K562 (cell line): Measurements from ENCODE around the gene ERICH6B. TPM values are rescaled to one million over a fixed set of nuclear protein-coding genes. Genes with fewer than 3 reads are reported as not detected.

Source experiments
- ATAC-seq: fragments of 200-7000 bp; cut with Tn5 transposase; 3 replicates; pipeline ENCODE4 v1.9.1; 2020; ENCODE audit warnings: moderate library complexity
- BruUV-seq: library from RNA; stranded (reverse); fragments of 400-500 nt; replicated peaks from 2 replicates; lab custom pipeline; 2021; lab: Mats Ljungman, UMichigan
- CTCF ChIA-PET: fragments of 300-600 bp; formaldehyde crosslinking; extraction: SDS; loops from one replicate; lab custom pipeline; 2021; ENCODE audit warnings: low intra/inter-chr PET ratio; lab: Yijun Ruan, JAX
- POLR2A ChIA-PET: fragments of 300-600, 350-650 bp; sonication (Branson Sonifier 250); formaldehyde crosslinking; extraction: SDS; loops from one replicate; lab custom pipeline; 2021; ENCODE audit warnings: antibody characterized with exemption, inconsistent platforms; lab: Yijun Ruan, JAX
- DNase-seq, 4 experiments: peaks; one replicate each; pipeline versions ENCODE4 v3.0.0 to v3.0.0-alpha.2; 2011 to 2018; ENCODE audit warnings: low spot score in 3 of 4, mixed read lengths in 3 of 4; ENCODE audit errors: extremely low read depth in 1 of 4
- FAIRE-seq: peaks from 2 replicates; lab custom pipeline; 2011; peaks lifted over from hg19 to GRCh38; lab: Jason Lieb, UNC
- H2AFZ ChIP-seq: 2 replicates; pipeline ENCODE4 v1.6.0; 2011; ENCODE audit warnings: low read depth, low read length, control low read depth, inconsistent platforms
- H3K27ac ChIP-seq: fragments of 200-600 bp; 3 replicates; pipeline ENCODE4 v1.8.0; 2011; ENCODE audit warnings: low read depth, mild to moderate bottlenecking, control low read depth, inconsistent platforms, low read length, moderate library complexity, mixed read lengths; ENCODE audit errors: extremely low read depth
- H3K27me3 ChIP-seq, 2 experiments: fragments of 300-600 bp in 1 of 2; 2 replicates in 1 of 2; 3 replicates in 1 of 2; pipeline versions ENCODE4 v1.6.0 to v1.8.0; 2011; ENCODE audit warnings: inconsistent platforms in 2 of 2, low read length in 2 of 2, mild to moderate bottlenecking in 1 of 2, mixed read lengths in 1 of 2, moderate library complexity in 1 of 2; ENCODE audit not compliant: control insufficient read depth in 2 of 2, insufficient read depth in 2 of 2
- H3K36me3 ChIP-seq: fragments of 300-600 bp; 3 replicates; pipeline ENCODE4 v1.8.0; 2011; ENCODE audit warnings: mild to moderate bottlenecking, low read length, inconsistent platforms; ENCODE audit not compliant: control insufficient read depth, insufficient read depth
- H3K4me1 ChIP-seq, 2 experiments: fragments of 200-600 bp in 1 of 2; replicated peaks in 1 of 2; 2 replicates in 1 of 2; 3 replicates in 1 of 2; pipeline versions ENCODE4 v1.5.1 to v1.8.0; 2011; ENCODE audit warnings: inconsistent platforms in 2 of 2, low read length in 2 of 2, mild to moderate bottlenecking in 1 of 2, mixed read lengths in 1 of 2, moderate library complexity in 1 of 2; ENCODE audit not compliant: control insufficient read depth in 2 of 2, insufficient read depth in 2 of 2
- H3K4me2 ChIP-seq: 2 replicates; pipeline ENCODE4 v1.6.1; 2011; ENCODE audit warnings: low read length, control low read depth, inconsistent platforms, mixed read lengths; ENCODE audit not compliant: insufficient read depth
- H3K4me3 ChIP-seq: fragments of 200-600 bp; sonication (generic), shearing (Covaris generic); 2 replicates; pipeline ENCODE4 v1.5.1; 2016; ENCODE audit warnings: control low read depth, inconsistent platforms
- H3K79me2 ChIP-seq: fragments of 200-600 bp; 3 replicates; pipeline ENCODE4 v1.8.0; 2011; ENCODE audit warnings: low read length, inconsistent platforms; ENCODE audit not compliant: control insufficient read depth, insufficient read depth
- H3K9ac ChIP-seq, 2 experiments: 2 replicates each; pipeline versions ENCODE4 v1.6.0 to v1.6.1; 2011; ENCODE audit warnings: low read depth in 2 of 2, low read length in 2 of 2, control low read depth in 1 of 2, inconsistent platforms in 1 of 2, mild to moderate bottlenecking in 1 of 2, mixed read lengths in 1 of 2; ENCODE audit not compliant: insufficient read depth in 1 of 2
- H3K9me1 ChIP-seq: one replicate; pipeline ENCODE4 v1.6.0; 2011; ENCODE audit warnings: inconsistent platforms, mild to moderate bottlenecking, low read length, moderate library complexity; ENCODE audit not compliant: control insufficient read depth, insufficient read depth
- H3K9me3 ChIP-seq: replicated peaks from 2 replicates; pipeline ENCODE4 v1.5.1; 2011; ENCODE audit warnings: low read depth, low read length, inconsistent platforms; ENCODE audit not compliant: control insufficient read depth, insufficient read depth
- H4K20me1 ChIP-seq: replicated peaks from 2 replicates; pipeline ENCODE4 v1.6.1; 2011; ENCODE audit warnings: low read length, inconsistent platforms, mixed read lengths; ENCODE audit not compliant: control insufficient read depth, insufficient read depth
- ARNT ChIP-seq, 2 experiments: fragments of 450-650 bp; IDR thresholded peaks; 2 replicates each; pipeline ENCODE4 v1.6.1; 2016; ENCODE audit warnings: mild to moderate bottlenecking in 1 of 2
- CEBPB ChIP-seq: fragments of 450-650 bp; IDR thresholded peaks from 2 replicates; pipeline ENCODE4 v1.6.1; 2016; ENCODE audit warnings: missing genetic modification characterization, missing compliant biosample characterization
- ERF ChIP-seq: fragments of 450-650 bp; formaldehyde crosslinking; IDR thresholded peaks from 2 replicates; pipeline ENCODE4 v1.4.0; 2020; ENCODE audit warnings: mild to moderate bottlenecking, mixed read lengths
- SMAD2 ChIP-seq: fragments of 150-350 bp; IDR thresholded peaks from 2 replicates; pipeline ENCODE4 v1.6.1; 2014; ENCODE audit warnings: low read depth, mild to moderate bottlenecking, low read length
- TBP ChIP-seq: optimal IDR thresholded peaks from 2 replicates; pipeline ENCODE3; 2011; ENCODE audit warnings: low read depth, low read length, improper control_type of control experiment
- ZNF764 ChIP-seq: fragments of 250-450 bp; sonication (Bioruptor Pico); IDR thresholded peaks from 2 replicates; pipeline ENCODE4 v1.4.0; 2020; ENCODE audit warnings: low read depth, mild to moderate bottlenecking, moderate library complexity
- WGBS: fragments of 100-300 bp; shearing (Covaris generic); methylation state at CpG from one replicate; pipeline ENCODE4 v1.1.6; 2016; ENCODE audit warnings: low coverage, mixed read lengths; ENCODE audit not compliant: insufficient coverage; ENCODE audit errors: missing lambda C conversion rate; 5-methylcytosine and 5-hydroxymethylcytosine counted together
- in situ Hi-C: fragments of 300-500 bp; cut with MboI; formaldehyde crosslinking; loops from 4 replicates; pipeline ENCODE4 v1.15.0; 2018; ENCODE audit warnings: inconsistent platforms, mixed read lengths
- intact Hi-C: fragments of 100-400 bp; cut with micrococcal nuclease; formaldehyde crosslinking; loops from 2 replicates; pipeline ENCODE4 v1.14.2; 2022
- polyA plus RNA-seq, 8 experiments: library from polyadenylated mRNA; depleted of rRNA in 4 of 8; stranded (reverse) in 5 of 8; unstranded in 3 of 8; fragments of >200 nt; fragmentation: Nextera tagmentation in 2 of 8; fragmentation: Illumina TruSeq in 1 of 8; extraction: Ambion mirVana in 2 of 8; extraction: Trizol in 1 of 8; gene quantifications; 2 replicates each; pipeline versions ENCODE4 v1.2.1 to v1.2.3, GENCODE V29; 2011 to 2014; ENCODE audit warnings: inconsistent platforms in 1 of 8, missing spikeins in 1 of 8
- total RNA-seq, 7 experiments: library from RNA; depleted of rRNA in 6 of 7; stranded (reverse); fragments of >200 nt in 6 of 7; fragmentation: Illumina TruSeq in 2 of 7; extraction: Trizol in 2 of 7; gene quantifications; 2 replicates each; pipeline versions ENCODE4 v1.2.1 to v1.2.3, GENCODE V29; 2011 to 2021; ENCODE audit warnings: low replicate concordance in 1 of 7

Gene ERICH6B
- total and polyA plus RNA-seq, 9 of the 15 experiments (the other 6 are each of a cell fraction or from before 2014, with no cell fraction given), result not detected

DNA sequence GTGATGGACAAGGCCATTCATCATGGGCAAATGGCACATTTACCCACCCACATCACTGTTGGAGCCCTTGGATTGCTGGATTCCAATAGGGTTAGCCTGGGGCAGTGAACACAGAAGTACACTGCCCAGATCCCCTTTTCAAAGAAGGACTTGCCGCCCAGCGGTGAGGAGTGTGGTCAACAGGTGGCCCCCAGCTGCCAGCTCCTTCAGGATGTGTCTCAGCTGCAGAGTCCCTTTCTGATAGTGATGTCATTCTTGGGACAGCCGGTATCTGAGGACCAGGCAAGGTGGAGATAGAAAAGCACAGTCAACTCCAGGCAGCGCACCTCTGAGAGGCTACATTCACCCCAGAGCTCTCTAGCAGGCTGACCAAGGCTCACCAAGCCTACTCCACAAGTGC is 16.9 kb downstream of the ERICH6B start:
- Histone ChIP-seq H2AFZ (no peak overlapping the region), H3K27me3 (no peaks in the 10 kb centered on the region; a peak in 2 of 5 replicates), H3K4me1 (no peaks in the 10 kb centered on the region; a peak in 1 of 5 replicates), H3K9ac (no peak overlapping the region), H3K9me3 (no peaks in the 10 kb centered on the region), H3K9me1 (no peaks in the 10 kb centered on the region), H4K20me1 (no peaks in the 10 kb centered on the region), H3K36me3 (no peaks in the 10 kb centered on the region)
- intact Hi-C loops (no loop called here), in situ Hi-C loops (no loop called here)
- no TSS peak for BruUV-seq
- DNase-seq (no peak), ATAC-seq (no peak)
- CTCF ChIA-PET, result no interaction called here
- no peak for TF ChIP-seq ARNT (IDR thresholded peaks at IDR 0.05)
- no peak for TF ChIP-seq ZNF764 (CRISPR knock-in tag)
- TF ChIP-seq SMAD2, result no peak
- TF ChIP-seq TBP, result no peak
- TF ChIP-seq, all 486 proteins: peak for 0
- Histone ChIP-seq H3K79me2 (no peaks in the 10 kb centered on the region), H3K27ac (no peak overlapping the region), H3K4me2 (no peak overlapping the region), H3K4me3 (no peak overlapping the region)
- POLR2A ChIA-PET, result no interaction called here
- WGBS, result 3% methylated on average over 4 of the region's 4 CpGs
- FAIRE-seq, result no peak

DNA sequence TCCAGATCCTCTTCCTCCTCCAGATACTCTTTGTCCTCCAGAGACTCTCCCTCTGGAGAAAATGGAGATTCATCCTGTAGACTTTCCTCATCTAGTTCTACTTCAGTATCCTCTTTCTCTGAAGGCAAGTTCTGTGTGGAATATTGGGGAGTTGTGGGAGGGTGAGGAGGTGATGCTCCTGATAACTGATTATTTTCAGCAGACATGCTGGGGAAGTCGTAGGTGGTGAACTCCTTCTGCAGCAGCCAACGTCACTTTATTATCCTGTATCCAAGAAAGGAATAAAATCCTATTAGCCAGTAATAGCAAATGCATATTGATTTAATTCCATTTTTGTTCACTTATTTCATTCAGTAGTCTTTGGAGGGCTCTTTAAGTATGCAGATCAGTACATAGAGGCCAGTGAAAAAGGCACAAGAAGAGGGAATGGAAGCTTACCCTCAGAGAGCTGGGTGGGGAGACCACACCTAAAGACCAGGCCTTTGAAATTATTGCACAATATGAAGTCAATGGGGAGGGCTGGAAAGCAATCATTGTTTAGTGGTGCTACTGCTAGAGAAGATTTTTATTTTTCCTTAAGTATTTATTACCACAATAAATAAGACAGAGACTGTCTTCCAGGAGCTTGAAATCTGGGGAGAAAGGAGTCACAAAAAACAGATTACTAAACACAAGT is 18.6 kb downstream of the ERICH6B start:
- H3K36me3 ChIP-seq, result no peaks in the 10 kb centered on the region
- in situ Hi-C loops, result no loop called here
- H3K27ac ChIP-seq, result no peak overlapping the region
- ChIA-PET CTCF (no interaction called here), POLR2A (no interaction called here)
- no peaks in the 10 kb centered on the region for H3K9me3 ChIP-seq
- no peaks in the 10 kb centered on the region; a peak in 1 of 5 replicates for H3K4me1 ChIP-seq
- no peak overlapping the region for H3K4me3 ChIP-seq
- DNase-seq (no peak), ATAC-seq (no peak), FAIRE-seq (no peak)
- H3K9ac ChIP-seq, result no peak overlapping the region
- BruUV-seq, result no TSS peak
- WGBS, result 0% methylated on average over 2 of the region's 2 CpGs
- no peaks in the 10 kb centered on the region for H3K9me1 ChIP-seq
- H3K4me2 ChIP-seq, result no peak overlapping the region
- intact Hi-C loops, result no loop called here
- H3K27me3 ChIP-seq, result no peaks in the 10 kb centered on the region; a peak in 2 of 5 replicates
- no peaks in the 10 kb centered on the region for H3K79me2 ChIP-seq
- H4K20me1 ChIP-seq, result no peaks in the 10 kb centered on the region
- H2AFZ ChIP-seq, result no peak overlapping the region
- TF ChIP-seq CEBPB (tag) (0 out of 2 replicates have a peak, but pooled peaks have one; percentile 18), ERF (CRISPR knock-in tag) (no peak)
